K562 treated with DMSO at 1 percent for 12 hours (cell line): Measurements from ENCODE around the gene SPRY1. TPM values are rescaled to one million over a fixed set of nuclear protein-coding genes. Genes with fewer than 3 reads are reported as not detected.

ENCODE experiments used
- total RNA-seq: library from RNA; unstranded; fragments of 300-600 nt; gene quantifications from 2 replicates; pipeline ENCODE4 v1.2.3, GENCODE V29; 2022; ENCODE audit not compliant: insufficient read depth

SPRY1 gene
- 0.36 TPM in 1 of 2 replicates, not detected in the other for total RNA-seq

DNA sequence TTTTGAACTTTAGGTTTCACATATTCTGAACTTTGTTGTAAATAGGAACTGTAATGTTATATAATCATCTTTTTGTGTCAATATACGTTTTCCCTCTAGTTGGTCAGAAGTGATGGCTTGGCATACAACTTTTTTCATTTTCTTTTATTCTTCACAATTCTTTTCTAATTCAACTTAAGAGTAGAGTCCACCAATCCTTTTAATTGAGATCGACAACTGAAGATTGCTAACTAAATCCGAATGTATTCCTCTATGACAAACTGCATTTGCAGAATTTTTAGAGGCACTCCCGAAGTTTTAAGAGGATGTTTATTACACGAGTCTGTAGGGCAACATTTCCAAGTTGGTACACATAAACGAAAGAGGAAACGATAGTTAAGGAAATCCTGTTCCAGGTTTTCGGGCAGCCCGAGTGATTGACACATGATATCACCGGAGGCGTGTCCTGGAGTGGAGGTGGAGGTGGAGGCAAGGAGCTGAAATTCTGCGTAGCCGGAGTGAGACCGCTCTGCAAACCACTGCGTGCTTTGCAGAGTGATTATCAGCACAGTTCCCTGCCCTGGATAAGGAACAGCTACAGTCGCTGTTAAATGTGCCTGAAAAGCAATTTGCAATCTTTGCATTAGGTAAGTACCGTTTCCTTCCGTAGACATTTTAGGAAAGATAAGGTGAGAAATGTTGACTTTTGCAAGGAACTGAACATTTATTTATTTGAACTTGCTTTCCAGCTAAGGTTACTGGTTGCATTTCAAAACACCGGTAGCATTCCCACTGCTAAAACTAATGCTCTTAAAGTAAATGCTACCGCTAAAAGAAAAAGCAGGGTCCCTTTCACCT lies at the start of gene SPRY1:
TSS of gene SPRY1 (plus strand) at position 489 of the 837 bp plus-strand sequence. CDS start 4,797 bp downstream, outside the sequence.

